SKM-1 (cell line): ENCODE data around the gene NXF2B.
"Not testable (repeated sequence)": the region's sequence is repeated elsewhere in the genome, so short reads cannot be mapped to it uniquely, and the experiment has no call there.

Experiments
- DNase-seq: peaks from one replicate; lab custom pipeline; 2025; ENCODE audit not compliant: unreplicated experiment; lab: John Stamatoyannopoulos, UW

NXF2B gene

GRCh38 chrX:102439908-102440307 lies at the start of gene NXF2B:
Gene NXF2B, minus strand, starts transcription at chrX:102440008. Its CDS starts 59,972 bp downstream, at chrX:102380036.
- DNase-seq, result not testable (repeated sequence)

- not testable (repeated sequence) for DNase-seq
Measured at GRCh38 chrX:102478765-102479164, 39.0 kb upstream of the NXF2B start.

- not testable (repeated sequence) for DNase-seq
Measured at GRCh38 chrX:102471762-102472220, 32.0 kb upstream of the NXF2B start, which contains the start of gene TCP11X2. Gene TCP11X2, minus strand, starts transcription at chrX:102471812.

GRCh38 chrX:102470215-102470614 lies 30.4 kb upstream of the NXF2B start:
- DNase-seq, result not testable (repeated sequence)

GRCh38 chrX:102458615-102459014 lies 18.8 kb upstream of the NXF2B start:
- DNase-seq, result not testable (repeated sequence)

- not testable (repeated sequence) for DNase-seq
Measured at GRCh38 chrX:102414493-102414892, 25.3 kb downstream of the NXF2B start.

GRCh38 chrX:102345916-102346315 lies 93.9 kb downstream of the NXF2B start:
- no peak for DNase-seq

GRCh38 chrX:102341867-102342266 lies 97.9 kb downstream of the NXF2B start:
- DNase-seq, result no peak

- no peak for DNase-seq
Measured at GRCh38 chrX:102339312-102340298, 100.2 kb downstream of the NXF2B start.

- DNase-seq, result no peak
Measured at GRCh38 chrX:102338162-102338561, 101.6 kb downstream of the NXF2B start.
